Measurements from ENCODE around the gene SMARCC2. TPM values are rescaled to one million over a fixed set of nuclear protein-coding genes. Genes with fewer than 3 reads are reported as not detected.

The SMARCC2 gene
- total and polyA plus RNA-seq, 9 of the 15 experiments (the other 6 are each of a cell fraction or from before 2014, with no cell fraction given) = 11.9 to 86.0 (median 36.6) TPM

DNA sequence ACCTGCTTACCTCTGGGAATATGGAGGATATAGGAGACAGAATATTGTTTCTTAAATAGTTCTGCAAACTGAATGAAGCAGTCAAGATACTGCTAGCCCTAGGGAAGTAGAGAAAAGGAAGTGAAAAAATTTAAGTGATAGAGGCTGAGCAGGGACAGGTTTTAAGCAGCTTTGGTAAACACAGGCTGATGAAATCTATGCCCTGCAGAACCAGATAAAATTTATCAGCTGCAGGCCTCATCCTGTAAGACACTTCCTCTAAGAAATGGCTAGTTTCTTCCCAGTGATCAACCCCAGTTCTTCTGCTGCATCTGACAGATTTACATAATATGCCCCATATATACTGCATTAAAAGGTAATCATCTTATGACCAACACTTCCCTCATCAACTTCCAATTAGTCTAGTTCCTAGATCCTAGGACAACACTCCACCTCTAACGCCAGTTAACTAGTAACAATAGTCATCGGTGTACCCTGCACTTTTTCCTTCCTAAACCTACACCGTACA is 62.5 kb downstream of the SMARCC2 start (continued):
- TF ChIP-seq JUN (IDR thresholded peaks at IDR 0.05; ENCODE audit: borderline replicate concordance, low read depth, low read length) (peak; percentile 54; the same call in 1 of the 2 replicates), JUN (CRISPR knock-in tag; IDR thresholded peaks at IDR 0.05; ENCODE audit: borderline replicate concordance) (no peak), POLR3G (IDR thresholded peaks at IDR 0.05; ENCODE audit: extremely low read depth, insufficient read length, insufficient replicate concordance) (no peak), BRD9 (IDR thresholded peaks at IDR 0.05; ENCODE audit: low read depth, partially characterized antibody) (peak; percentile 84), ETS2 (tag; IDR thresholded peaks at IDR 0.05; ENCODE audit: borderline replicate concordance, poor library complexity, severe bottlenecking) (no peak), ZKSCAN1 (IDR thresholded peaks at IDR 0.05; ENCODE audit: low read depth, low read length) (no peak; the same call in 1 of the 2 replicates), MAFG (tag; conservative IDR thresholded peaks at IDR 0.05) (no peak), ETV5 (CRISPR knock-in tag; IDR thresholded peaks at IDR 0.05; ENCODE audit: low read depth) (peak; percentile 73; the same call in 1 of the 2 replicates), SIN3B (IDR thresholded peaks at IDR 0.05; ENCODE audit: low read depth) (no peak), ZNF282 (CRISPR knock-in tag; IDR thresholded peaks at IDR 0.05) (no peak), FOXJ3 (CRISPR knock-in tag; IDR thresholded peaks at IDR 0.05) (no peak), POLR2AphosphoS2 (IDR thresholded peaks at IDR 0.05; ENCODE audit: low read length) (no peak), ZNF23 (CRISPR knock-in tag; IDR thresholded peaks at IDR 0.05) (no peak), PHTF2 (CRISPR knock-in tag; IDR thresholded peaks at IDR 0.05) (no peak), SRSF1 (IDR thresholded peaks at IDR 0.05; ENCODE audit: low read depth, low read length) (no peak), ARID1B (IDR thresholded peaks at IDR 0.05) (peak; percentile 98), CCAR2 (IDR thresholded peaks at IDR 0.05; ENCODE audit: low read depth, low read length) (no peak), RAD21 (CRISPR knock-in tag; conservative IDR thresholded peaks at IDR 0.05 in 1 of 2, IDR thresholded peaks at IDR 0.05 in 1 of 2) (no peak; a peak in 1 of 4 replicates), DDX20 (tag; IDR thresholded peaks at IDR 0.05; ENCODE audit: low read depth) (no peak; the same call in 1 of the 2 replicates), MAFF (IDR thresholded peaks at IDR 0.05; ENCODE audit: low read length) (no peak; the same call in 1 of the 2 replicates), SOX6 (IDR thresholded peaks at IDR 0.05) (peak; percentile 90), RFX5 (IDR thresholded peaks at IDR 0.05; ENCODE audit: low read depth, low read length) (no peak), WHSC1 (IDR thresholded peaks at IDR 0.05; ENCODE audit: low read length) (no peak), RB1 (IDR thresholded peaks at IDR 0.05; ENCODE audit: low read depth) (no peak), TAF9B (IDR thresholded peaks at IDR 0.05; ENCODE audit: partially characterized antibody) (peak; percentile 55), KAT7 (CRISPR knock-in tag; IDR thresholded peaks at IDR 0.05; ENCODE audit: borderline replicate concordance) (no peak), ZNF121 (CRISPR knock-in tag; conservative IDR thresholded peaks at IDR 0.05) (no peak), FOXM1 (IDR thresholded peaks at IDR 0.05; ENCODE audit: low read depth) (peak; percentile 93), FOXM1 (CRISPR knock-in tag; IDR thresholded peaks at IDR 0.05; ENCODE audit: low read depth) (no peak), ZNF778 (CRISPR knock-in tag; IDR thresholded peaks at IDR 0.05) (no peak)
- TF ChIP-seq, protein P1, sequence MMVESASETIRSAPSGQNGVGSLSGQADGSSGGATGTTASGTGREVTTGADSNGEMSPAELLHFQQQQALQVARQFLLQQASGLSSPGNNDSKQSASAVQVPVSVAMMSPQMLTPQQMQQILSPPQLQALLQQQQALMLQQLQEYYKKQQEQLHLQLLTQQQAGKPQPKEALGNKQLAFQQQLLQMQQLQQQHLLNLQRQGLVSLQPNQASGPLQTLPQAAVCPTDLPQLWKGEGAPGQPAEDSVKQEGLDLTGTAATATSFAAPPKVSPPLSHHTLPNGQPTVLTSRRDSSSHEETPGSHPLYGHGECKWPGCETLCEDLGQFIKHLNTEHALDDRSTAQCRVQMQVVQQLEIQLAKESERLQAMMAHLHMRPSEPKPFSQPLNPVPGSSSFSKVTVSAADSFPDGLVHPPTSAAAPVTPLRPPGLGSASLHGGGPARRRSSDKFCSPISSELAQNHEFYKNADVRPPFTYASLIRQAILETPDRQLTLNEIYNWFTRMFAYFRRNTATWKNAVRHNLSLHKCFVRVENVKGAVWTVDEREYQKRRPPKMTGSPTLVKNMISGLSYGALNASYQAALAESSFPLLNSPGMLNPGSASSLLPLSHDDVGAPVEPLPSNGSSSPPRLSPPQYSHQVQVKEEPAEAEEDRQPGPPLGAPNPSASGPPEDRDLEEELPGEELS (CRISPR knock-in tag; IDR thresholded peaks at IDR 0.05; ENCODE audit: borderline replicate concordance) = no peak

All from K562 (cell line).